Measurements from ENCODE around the gene DOK6. TPM values are rescaled to one million over a fixed set of nuclear protein-coding genes. Genes with fewer than 3 reads are reported as not detected.

DOK6 gene
- total and polyA plus RNA-seq, 2 of the 13 experiments (the other 11 are each of a cell fraction or from before 2014, with no cell fraction given) = 17.0 to 17.2 TPM

- TF ChIP-seq NBN (conservative IDR thresholded peaks at IDR 0.05) (no peak), KAT8 (CRISPR knock-in tag; IDR thresholded peaks at IDR 0.05) (no peak), PHF21A (CRISPR knock-in tag; IDR thresholded peaks at IDR 0.05) (no peak)
Observed at GRCh38 chr18:69882965-69883668, 482.4 kb downstream of the DOK6 start (continued).

GRCh38 chr18:69883781-69884180 lies 483.1 kb downstream of the DOK6 start:
- Histone ChIP-seq H3K4me1 (ENCODE audit: insufficient read depth, low read length) (peaks cover 13% of the 10 kb centered on the region), H3K27me3 (ENCODE audit: control insufficient read depth in 1 of 2, insufficient read depth in 2 of 2, low read length in 2 of 2) (no peaks in the 10 kb centered on the region), H3K36me3 (replicated peaks in 1 of 2; ENCODE audit: control insufficient read depth in 1 of 2, insufficient read depth in 2 of 2, low read length in 2 of 2) (no peaks in the 10 kb centered on the region), H3K9me3 (ENCODE audit: low read length) (no peaks in the 10 kb centered on the region), H2AFZ (ENCODE audit: low read length) (no peak overlapping the region), H3K9ac (ENCODE audit: insufficient read depth, low read depth, low read length) (no peak overlapping the region), H3K79me2 (ENCODE audit: insufficient read depth, low read length) (no peaks in the 10 kb centered on the region), H3K27ac (ENCODE audit: extremely low read length, insufficient read depth, low read length) (no peak overlapping the region), H3K4me3 (replicated peaks in 1 of 3; ENCODE audit: insufficient read depth in 1 of 3, low read depth in 2 of 3, low read length in 3 of 3) (no peak overlapping the region), H3K4me2 (ENCODE audit: low read depth, low read length) (no peak overlapping the region), H4K20me1 (ENCODE audit: insufficient read depth, low read length) (no peaks in the 10 kb centered on the region)
- in situ Hi-C loops (cut with HindIII; ENCODE audit: extremely low pct_ligation_motif_present, low pct_unique_long_range_greater_than_20kb) = no loop called here
- WGBS (ENCODE audit: low lambda C conversion rate) = 49% methylated on average over 3 of the region's 3 CpGs
- TF ChIP-seq RORA (CRISPR knock-in tag; IDR thresholded peaks at IDR 0.05) (no peak), ZNF670 (CRISPR knock-in tag; IDR thresholded peaks at IDR 0.05; ENCODE audit: borderline replicate concordance) (no peak), ZZZ3 (CRISPR knock-in tag; IDR thresholded peaks at IDR 0.05; ENCODE audit: borderline replicate concordance) (no peak), ZNF550 (CRISPR knock-in tag; IDR thresholded peaks at IDR 0.05; ENCODE audit: borderline replicate concordance) (no peak), PLSCR1 (CRISPR knock-in tag; IDR thresholded peaks at IDR 0.05; ENCODE audit: borderline replicate concordance) (no peak), SMAD1 (CRISPR knock-in tag; IDR thresholded peaks at IDR 0.05; ENCODE audit: borderline replicate concordance, low read depth) (no peak), ATF4 (CRISPR knock-in tag; IDR thresholded peaks at IDR 0.05) (no peak)
- ATAC-seq (no peak), DNase-seq (ENCODE audit: low spot score) (no peak), FAIRE-seq (no peak)
- ChIA-PET CTCF (ENCODE audit: low intra/inter-chr PET ratio, low total read pairs) (no interaction called here), POLR2A (no interaction called here)
- no TSS peak for BruUV-seq (replicated peaks)
- intact Hi-C loops (cut with micrococcal nuclease; ENCODE audit: unreplicated experiment) = no loop called here
